ENCODE data around the gene LRP6.
"Not testable (repeated sequence)": the region's sequence is repeated elsewhere in the genome, so short reads cannot be mapped to it uniquely, and the experiment has no call there.

Gene LRP6

GRCh38 chr12:12171991-12172511 lies 94.8 kb downstream of the LRP6 start:
- DNase-seq, result no peak

GRCh38 chr12:12167847-12168246 lies 99.0 kb downstream of the LRP6 start:
- DNase-seq, result no peak

GRCh38 chr12:12166751-12167150 lies 100.1 kb downstream of the LRP6 start:
- no peak for DNase-seq

GRCh38 chr12:12159988-12160387 lies 106.9 kb downstream of the LRP6 start:
- no peak for DNase-seq

GRCh38 chr12:12158858-12159257 lies 108.0 kb downstream of the LRP6 start:
- DNase-seq, result no peak

- DNase-seq, result no peak
Observed at GRCh38 chr12:12157424-12157823, 109.4 kb downstream of the LRP6 start.

GRCh38 chr12:12156828-12157227 lies 110.0 kb downstream of the LRP6 start:
- DNase-seq, result no peak

- no peak for DNase-seq
Observed at GRCh38 chr12:12156116-12156515, 110.7 kb downstream of the LRP6 start.

GRCh38 chr12:12153596-12153995 lies 113.2 kb downstream of the LRP6 start:
- no peak for DNase-seq

GRCh38 chr12:12147111-12147510 lies 119.7 kb downstream of the LRP6 start:
- no peak for DNase-seq

- DNase-seq, result not testable (repeated sequence)
Observed at GRCh38 chr12:12144531-12144930, 122.3 kb downstream of the LRP6 start.

GRCh38 chr12:12141000-12141399 lies 125.8 kb downstream of the LRP6 start:
- DNase-seq, result no peak

GRCh38 chr12:12138203-12139154 lies 128.4 kb downstream of the LRP6 start:
- DNase-seq, result no peak

- DNase-seq, result no peak
Observed at GRCh38 chr12:12133785-12134184, 133.1 kb downstream of the LRP6 start.

- DNase-seq, result no peak
Observed at GRCh38 chr12:12133259-12133658, 133.6 kb downstream of the LRP6 start.

GRCh38 chr12:12128670-12129069 lies 138.2 kb downstream of the LRP6 start:
- no peak for DNase-seq

- no peak for DNase-seq
Observed at GRCh38 chr12:12127304-12127703, 139.5 kb downstream of the LRP6 start.

GRCh38 chr12:12126551-12126950 lies 140.3 kb downstream of the LRP6 start:
- DNase-seq, result no peak

- no peak for DNase-seq
Observed at GRCh38 chr12:12123036-12123604, 143.7 kb downstream of the LRP6 start.

GRCh38 chr12:12121061-12121460 lies 145.8 kb downstream of the LRP6 start:
- DNase-seq, result no peak

- DNase-seq, result no peak
Observed at GRCh38 chr12:12116677-12117076, 150.2 kb downstream of the LRP6 start.

- DNase-seq, result no peak
Observed at GRCh38 chr12:12115514-12115913, 151.3 kb downstream of the LRP6 start.

GRCh38 chr12:12110923-12111555 lies 155.8 kb downstream of the LRP6 start:
- not testable (repeated sequence) for DNase-seq

All from SHP77 (cell line).